H1 (cell line): ENCODE data around the gene TNFRSF13B. TPM values are rescaled to one million over a fixed set of nuclear protein-coding genes. Genes with fewer than 3 reads are reported as not detected.

ENCODE experiments used
- SIX5 ChIP-seq: IDR thresholded peaks from 2 replicates; pipeline ENCODE4 v1.6.1; 2011; ENCODE audit warnings: mild to moderate bottlenecking, low read depth, low read length
- polyA plus RNA-seq, 7 experiments: library from polyadenylated mRNA; depleted of rRNA in 3 of 7; stranded (reverse) in 5 of 7; unstranded in 2 of 7; fragments of >200 nt in 5 of 7; fragments of 200-250 nt in 2 of 7; gene quantifications; 1 replicate in 5 of 7; 2 replicates in 1 of 7; 4 replicates in 1 of 7; pipeline versions ENCODE4 v1.2.1 to v1.2.3, GENCODE V29; 2011 to 2013; ENCODE audit warnings: missing spikeins in 2 of 7, mixed read lengths in 2 of 7
- small RNA-seq: library from polyadenylated mRNA; stranded (forward); fragments of <200 nt; extraction: miRNeasy Mini kit (QIAGEN cat#:217004); gene quantifications from one replicate; pipeline ENCODE3, GENCODE V24; 2013; ENCODE audit not compliant: insufficient read depth
- total RNA-seq: library from RNA; stranded (reverse); fragmentation: NEBNext Ultra II Directional; extraction: Animal tissue kit (Norgen Biotek cat#: 25700); gene quantifications from 2 replicates; pipeline ENCODE4 v1.2.1, GENCODE V29; 2021

The TNFRSF13B gene
- total and polyA plus RNA-seq, 2 of the 8 experiments (the other 6 are each of a cell fraction or from before 2014, with no cell fraction given), result not detected

- no peak for TF ChIP-seq SIX5
- TF ChIP-seq, all 59 proteins: peak for 0
Measured at GRCh38 chr17:16889088-16889465, 82.8 kb downstream of the TNFRSF13B start (continued).

Small RNA genes within 50 kb of the gene (small RNA-seq; reads per million reads assigned to genes)
- not detected for gene AL353996.1

Other genes with a start within 250 kb of the TNFRSF13B start
- 145 and 146 TPM in 2 replicates for gene MPRIP, start 70.3 kb upstream of the TNFRSF13B start, total RNA-seq
- 48.6 and 62.8 TPM in 2 replicates for gene MPRIP, start 70.3 kb upstream of the TNFRSF13B start, polyA plus RNA-seq (2011; rRNA removed)
- 0.22 TPM in 1 of 2 replicates, not detected in the other for gene PLD6, start 234.2 kb upstream of the TNFRSF13B start, total RNA-seq
- 0.17 and 0.20 TPM in 2 replicates for gene PLD6, start 234.2 kb upstream of the TNFRSF13B start, polyA plus RNA-seq (2011; rRNA removed)